ENCODE results near the gene COG7.
A peak's percentile ranks its signal among the peaks of the same experiment; 100 is the strongest.
"Not testable (repeated sequence)": the region's sequence is repeated elsewhere in the genome, so short reads cannot be mapped to it uniquely, and the experiment has no call there.

COG7 gene

DNA sequence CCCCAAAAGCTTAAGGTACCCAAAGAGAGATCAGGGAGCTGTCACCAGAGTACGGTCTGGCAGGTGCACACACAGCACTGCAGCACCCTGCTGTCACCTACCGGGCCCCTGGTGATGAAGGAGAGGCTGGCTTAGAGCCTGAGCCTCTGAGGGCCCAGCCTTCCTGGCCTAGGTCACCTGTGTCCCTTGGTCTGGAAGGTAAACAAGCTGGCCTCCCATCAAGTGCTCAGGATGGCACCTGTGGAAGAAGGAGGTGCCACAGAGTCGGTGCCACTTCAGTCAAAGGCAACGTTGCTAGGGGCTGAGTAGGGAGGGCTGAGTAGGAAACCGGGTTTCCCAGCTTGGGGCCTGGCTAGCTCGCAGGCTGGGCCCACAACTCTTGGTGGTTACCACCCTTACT lies 70.7 kb downstream of the COG7 start:
- DNase-seq, result no peak

DNA sequence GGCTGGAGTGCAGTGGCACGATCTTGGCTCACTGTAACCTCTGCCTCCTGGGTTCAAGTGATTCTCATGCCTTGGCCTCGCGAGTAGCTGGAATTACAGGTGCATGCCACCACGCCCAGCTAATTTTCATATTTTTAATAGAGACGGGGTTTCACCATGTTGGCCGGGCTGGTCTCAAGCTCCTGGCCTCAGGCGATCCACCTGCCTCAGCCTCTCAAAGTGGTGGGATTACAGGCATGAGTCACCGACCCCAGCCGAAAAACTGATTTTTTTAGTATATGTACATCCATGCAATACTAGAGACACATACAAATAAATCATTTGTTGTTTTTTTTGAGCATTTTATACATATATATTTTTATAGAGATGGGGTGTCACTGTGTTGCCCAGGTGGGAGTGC lies 71.3 kb downstream of the COG7 start:
- DNase-seq, result peak in 1 of 2 experiments; percentile 32

DNA sequence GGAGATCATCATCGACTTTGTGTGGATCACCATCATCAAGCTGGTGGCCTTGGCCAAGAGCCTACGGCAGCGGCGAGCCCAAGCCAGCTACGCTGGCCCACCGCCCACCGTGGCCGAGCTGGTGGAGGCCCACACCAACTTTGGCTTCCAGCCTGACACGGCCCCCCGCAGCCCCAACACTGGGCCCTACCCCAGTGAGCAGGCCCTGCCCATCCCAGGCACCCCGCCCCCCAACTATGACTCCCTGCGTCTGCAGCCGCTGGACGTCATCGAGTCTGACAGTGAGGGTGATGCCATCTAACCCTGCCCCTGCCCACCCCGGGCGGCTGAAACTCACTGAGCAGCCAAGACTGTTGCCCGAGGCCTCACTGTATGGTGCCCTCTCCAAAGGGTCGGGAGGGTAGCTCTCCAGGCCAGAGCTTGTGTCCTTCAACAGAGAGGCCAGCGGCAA lies 72.5 kb downstream of the COG7 start:
- no peak for DNase-seq

- no peak for DNase-seq
Measured at GRCh38 chr16:23379707-23380106, 73.3 kb downstream of the COG7 start.

GRCh38 chr16:23378921-23379320 lies 74.1 kb downstream of the COG7 start:
- DNase-seq, result no peak

DNA sequence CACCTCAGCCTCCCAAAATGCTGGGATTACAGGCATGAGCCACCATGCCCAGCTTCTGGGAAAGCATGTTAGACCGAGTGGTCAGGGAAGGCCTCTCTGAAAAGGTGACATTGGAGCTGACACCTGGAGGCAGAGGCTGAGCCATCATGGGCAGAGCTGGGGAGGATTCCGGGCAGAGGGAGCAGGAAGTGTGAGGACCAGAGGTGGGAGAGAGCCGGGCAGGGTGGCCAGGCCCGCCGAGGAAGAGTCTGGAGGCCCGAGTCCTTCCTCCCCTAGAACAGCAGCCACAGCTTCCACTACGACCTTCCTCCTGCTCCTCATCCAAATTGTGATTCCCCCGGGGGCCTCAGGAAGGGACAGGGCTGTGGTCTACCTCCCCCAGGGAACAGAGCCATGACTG lies 74.7 kb downstream of the COG7 start:
- DNase-seq, result no peak

DNA sequence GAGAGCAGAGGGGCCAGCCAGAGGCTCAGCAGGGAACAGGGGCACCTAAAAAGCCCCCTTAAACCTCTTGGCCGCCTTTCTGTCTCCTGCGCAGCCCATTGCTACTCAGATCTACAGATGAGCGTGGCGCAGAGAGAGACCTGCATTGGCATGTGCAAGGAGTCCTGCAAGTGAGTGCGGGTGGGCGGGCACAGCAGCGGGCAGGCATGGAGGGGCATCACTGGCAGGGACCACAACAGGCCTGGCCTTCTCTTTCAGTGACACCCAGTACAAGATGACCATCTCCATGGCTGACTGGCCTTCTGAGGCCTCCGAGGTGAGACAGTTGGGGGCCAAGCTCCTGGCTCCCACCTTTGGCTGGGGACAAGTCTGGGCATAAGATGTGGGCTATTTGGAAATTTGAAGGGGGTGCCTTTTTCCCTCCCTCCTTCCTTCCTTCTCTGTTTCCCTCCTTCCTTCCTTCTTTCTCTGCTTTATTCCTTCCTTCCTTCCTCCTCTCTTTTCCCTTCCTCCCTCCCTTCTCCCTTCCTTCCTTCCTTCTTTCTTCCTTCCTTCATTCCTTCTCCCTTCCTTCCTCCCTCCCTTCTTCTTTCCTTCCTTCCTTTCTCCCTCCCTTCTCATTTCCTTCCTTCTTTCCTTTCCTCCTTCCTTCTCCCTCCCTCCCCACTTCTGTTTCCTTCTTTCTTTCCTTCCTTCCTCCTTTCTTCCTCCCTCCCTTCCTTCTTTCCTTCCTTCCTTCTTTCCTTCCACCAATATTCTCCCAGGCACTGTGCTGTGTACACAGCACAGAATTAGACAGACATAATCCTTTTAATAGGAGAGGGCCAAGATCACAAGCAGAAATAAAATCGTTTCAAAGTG lies 75.7 kb downstream of the COG7 start:
- no peak for DNase-seq

- DNase-seq, result no peak
Measured at GRCh38 chr16:23375643-23376042, 77.3 kb downstream of the COG7 start.

DNA sequence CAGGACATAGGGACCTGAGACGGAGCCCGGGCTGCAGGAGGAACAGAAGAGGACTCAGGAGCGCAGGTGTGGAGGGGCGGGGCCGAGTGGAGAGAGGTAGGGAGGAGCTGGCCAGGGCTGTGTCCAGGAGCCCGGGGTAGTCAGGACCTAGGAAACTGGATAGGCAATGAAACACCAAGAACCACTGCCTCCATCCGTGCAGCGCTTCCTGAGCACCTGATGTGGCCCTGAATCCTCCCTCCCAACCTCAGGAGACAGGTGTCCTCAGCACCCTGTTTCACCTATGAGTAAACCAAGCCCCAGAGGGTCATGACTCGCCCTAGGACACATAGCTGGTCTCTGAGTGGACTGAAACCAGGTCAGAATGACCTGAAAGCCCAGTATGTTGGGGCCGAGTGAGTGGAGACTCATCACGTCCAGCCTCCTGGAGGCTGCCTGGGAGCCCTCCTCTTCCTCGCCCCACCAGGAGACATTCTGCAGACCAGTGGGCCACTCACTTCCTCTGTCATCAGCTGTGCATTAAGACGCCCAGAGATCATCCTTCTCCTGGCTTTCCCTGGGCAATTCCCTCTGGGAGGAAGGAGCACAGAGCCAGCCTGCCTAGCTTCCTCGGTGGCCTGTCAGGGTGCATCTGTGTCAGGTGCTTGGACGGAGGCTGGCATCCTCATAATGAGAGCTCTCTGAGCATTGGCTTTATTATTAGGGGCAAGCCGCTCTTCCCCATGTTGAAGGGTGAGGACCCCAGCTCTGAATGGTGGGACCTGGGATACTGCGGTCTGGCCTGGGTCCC lies 78.1 kb downstream of the COG7 start:
- DNase-seq, result peak; percentile 6 to 17

DNA sequence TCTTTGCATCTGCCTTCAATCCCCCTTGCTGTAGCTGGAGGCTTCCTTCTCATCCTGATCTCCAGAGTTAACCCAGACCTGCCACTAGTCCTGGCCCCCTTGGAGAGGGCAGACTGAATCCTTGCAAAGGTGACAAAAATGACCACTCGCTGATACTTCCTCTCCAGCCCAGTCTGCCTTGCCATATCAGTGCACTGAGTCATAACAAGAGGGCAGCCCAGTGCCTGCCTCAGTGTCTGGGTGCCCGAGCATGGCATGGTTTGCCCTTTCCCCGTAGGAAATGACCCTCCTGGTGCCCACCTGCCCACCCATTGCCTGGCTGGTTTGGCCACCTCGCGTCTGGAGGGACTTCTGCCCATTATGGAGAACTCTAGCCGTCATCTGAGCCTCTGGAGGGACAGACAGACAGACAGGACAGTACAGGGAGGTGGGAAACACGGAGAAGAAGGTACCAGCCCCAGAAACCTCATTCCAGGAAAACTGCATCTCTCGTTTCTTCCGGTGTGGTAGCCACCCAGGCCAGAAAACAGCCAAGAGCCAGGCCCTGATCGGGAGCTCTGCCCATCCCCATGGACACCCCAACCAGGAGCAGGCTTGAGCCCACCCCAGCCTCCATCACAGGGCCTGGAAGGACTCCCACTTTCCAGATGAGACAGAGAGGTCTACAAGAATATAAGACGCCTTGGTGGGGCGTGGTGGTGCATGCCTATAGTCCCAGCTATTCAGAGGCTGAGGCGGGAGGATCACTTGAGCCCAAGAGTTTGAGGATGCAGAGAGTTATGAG lies 79.4 kb downstream of the COG7 start:
- no peak for DNase-seq

- DNase-seq, result no peak
Measured at GRCh38 chr16:23371368-23371767, 81.6 kb downstream of the COG7 start.

- no peak for DNase-seq
Measured at GRCh38 chr16:23369416-23369815, 83.6 kb downstream of the COG7 start.

DNA sequence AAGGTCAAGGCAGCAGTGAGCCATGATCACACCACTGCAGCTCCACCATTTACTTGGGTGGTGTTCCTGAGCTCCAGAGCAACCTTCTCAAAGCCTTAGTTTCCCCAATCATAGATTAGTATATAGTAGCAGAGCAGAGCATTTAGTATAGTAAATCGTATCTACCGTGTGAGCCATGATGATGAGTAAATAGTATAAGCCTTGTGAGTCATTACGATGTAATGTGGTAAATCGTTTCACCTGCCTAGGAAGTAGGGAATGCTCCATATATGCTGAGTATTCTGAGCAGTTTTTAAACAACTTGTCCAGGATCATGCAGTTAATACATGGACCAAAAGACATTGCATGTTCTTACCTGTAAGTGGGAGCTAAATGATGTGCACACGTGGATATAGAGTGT lies 84.5 kb downstream of the COG7 start:
- DNase-seq, result no peak

- no peak for DNase-seq
Measured at GRCh38 chr16:23367988-23368387, 85.0 kb downstream of the COG7 start.

- DNase-seq, result no peak
Measured at GRCh38 chr16:23367564-23367963, 85.4 kb downstream of the COG7 start.

DNA sequence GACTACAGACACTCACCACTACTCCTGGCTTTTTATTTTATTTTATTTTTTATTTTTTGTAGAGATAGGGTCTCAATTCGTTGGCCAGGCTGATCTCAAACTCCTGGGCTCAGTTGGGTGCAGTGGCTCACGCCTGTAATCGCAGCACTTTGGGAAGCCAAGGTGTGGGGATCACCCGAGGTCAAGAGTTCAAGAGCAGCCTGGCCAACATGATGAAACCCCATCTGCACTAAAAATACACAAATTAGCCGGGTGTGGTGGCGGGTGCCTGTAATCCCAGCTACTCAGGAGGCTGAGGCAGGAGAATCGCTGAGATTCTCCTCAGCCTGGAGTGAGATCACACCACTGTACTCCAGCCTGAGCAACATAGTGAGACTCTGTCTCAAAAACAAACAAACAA lies 86.6 kb downstream of the COG7 start:
- DNase-seq, result not testable (repeated sequence)

DNA sequence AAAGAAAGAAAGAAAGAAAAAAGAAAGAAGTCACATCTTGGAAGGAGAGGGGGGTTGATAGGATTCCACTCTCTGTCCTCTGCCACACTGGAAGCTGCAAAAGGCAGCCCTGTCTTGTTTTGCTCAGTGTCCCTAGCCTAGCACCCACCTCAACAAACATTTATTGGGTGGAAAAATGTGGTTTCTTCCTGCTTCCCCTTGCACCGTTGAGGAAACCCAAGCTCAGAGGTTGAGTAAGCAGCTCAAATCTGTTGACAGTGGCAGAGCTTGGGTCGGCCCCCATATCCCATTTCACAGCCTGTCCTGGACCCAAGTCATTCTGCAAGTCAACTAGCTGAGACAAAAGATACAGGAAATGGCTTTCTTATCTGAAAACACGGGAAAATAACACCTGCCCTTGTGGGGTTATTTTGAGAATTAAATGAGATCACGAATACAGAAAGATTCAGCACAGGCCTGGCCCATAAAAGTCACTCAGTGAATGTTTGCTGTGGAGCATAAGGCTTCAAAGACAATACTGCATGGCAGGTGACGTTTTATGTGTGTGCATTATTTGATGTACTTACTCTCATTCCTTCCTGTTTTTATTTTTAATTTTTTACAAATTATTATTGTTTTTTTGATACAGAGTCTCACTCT lies 87.3 kb downstream of the COG7 start:
- no peak for DNase-seq

- DNase-seq, result no peak
Measured at GRCh38 chr16:23362460-23363317, 90.3 kb downstream of the COG7 start.

DNA sequence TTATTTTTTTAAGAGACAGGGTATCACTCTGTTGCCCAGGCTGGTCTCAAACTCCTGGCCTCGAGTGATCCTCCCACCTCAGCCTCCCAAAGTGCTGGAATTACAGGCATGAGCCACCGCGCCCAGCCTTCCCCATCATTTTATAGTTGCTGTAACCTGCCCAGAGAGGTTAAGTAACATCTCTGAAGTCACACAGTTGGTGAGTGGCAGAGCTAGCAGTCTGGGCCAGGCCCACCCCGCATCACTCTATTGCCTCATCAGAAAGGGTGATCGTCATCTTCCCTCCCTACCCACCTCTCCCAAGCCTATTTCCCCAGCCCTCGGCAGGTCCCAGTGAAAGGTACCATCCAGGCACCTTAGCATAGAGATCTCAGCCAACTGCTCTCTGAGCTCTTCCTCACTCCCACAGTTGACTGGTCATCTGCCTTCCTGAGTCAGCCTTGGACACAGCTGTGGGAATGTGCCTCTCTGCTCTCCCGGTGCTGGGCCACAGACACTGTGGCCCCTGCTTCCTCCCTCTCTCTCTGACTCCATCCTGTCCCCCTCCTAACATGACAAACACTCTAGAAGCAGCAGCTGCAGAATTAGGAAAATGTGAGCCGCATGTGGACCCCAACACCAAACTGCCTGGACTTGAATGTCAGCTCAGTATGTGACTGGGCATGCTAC lies 93.8 kb downstream of the COG7 start:
- DNase-seq, result no peak

DNA sequence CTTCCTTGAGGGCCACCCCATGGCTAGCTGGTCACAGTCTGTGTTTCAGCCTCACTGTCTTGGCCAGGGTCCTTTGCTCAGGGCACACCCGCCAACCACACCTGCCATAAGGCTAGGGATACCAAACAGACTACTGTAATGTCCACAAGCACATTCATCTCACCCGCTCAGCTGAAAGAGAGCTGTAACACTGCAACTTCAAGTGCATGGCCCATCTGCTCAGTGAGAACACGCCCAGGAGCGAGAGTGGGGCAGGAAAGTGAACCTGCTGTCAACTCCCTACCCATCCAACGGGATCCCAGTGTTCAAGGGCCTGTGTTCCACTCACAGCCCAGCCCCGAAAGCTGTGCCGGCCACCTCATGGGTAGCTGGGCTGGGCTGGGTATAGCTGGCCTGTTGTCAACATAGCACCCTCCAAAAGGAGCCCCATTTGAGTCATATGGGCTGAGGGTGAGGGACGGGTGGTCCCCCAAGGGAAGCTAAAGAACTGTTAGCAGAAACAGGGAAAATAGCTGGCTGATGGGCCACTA lies 95.2 kb downstream of the COG7 start:
- no peak for DNase-seq

GRCh38 chr16:23356941-23357340 lies 96.0 kb downstream of the COG7 start:
- no peak for DNase-seq
